Measurements from ENCODE around the gene FKBP1B.
"Not testable (repeated sequence)": the region's sequence is repeated elsewhere in the genome, so short reads cannot be mapped to it uniquely, and the experiment has no call there.

Gene FKBP1B

DNA sequence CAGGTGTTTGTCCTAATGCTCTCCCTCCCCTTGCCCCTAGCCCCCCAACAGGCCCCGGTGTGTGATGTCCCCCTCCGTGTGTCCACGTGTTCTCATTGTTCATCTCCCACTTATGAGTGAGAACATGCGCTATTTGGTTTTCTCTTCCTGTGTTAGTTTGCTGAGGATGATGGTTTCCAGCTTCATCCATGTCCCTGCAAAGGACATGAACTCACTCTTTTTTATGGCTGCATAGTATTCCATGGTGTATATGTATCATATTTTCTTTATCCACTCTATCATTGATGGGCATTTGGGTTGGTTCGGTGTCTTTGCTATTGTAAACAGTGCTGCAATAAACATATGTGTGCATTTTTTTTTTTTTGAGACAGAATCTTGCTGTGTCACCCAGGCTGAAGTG, 43.7 kb downstream of the FKBP1B start:
- 100% methylated on average over 2 of the region's 5 CpGs for WGBS
- H2BK120ac ChIP-seq (ENCODE audit: low read depth, low read length); H3K23ac ChIP-seq (ENCODE audit: low read length in 2 of 2); H3K4me1 ChIP-seq (ENCODE audit: control insufficient read depth, insufficient read depth, low read depth, low read length); H3K27me3 ChIP-seq (ENCODE audit: control insufficient read depth in 1 of 2, insufficient read depth in 1 of 2, low read length in 2 of 2); H4K8ac ChIP-seq (ENCODE audit: low read length); H3K9ac ChIP-seq (ENCODE audit: low read length); H3K9me3 ChIP-seq (ENCODE audit: control insufficient read depth, low read length); H2AFZ ChIP-seq (ENCODE audit: low read depth, low read length); H3K4ac ChIP-seq (ENCODE audit: low read depth in 1 of 2, low read length in 2 of 2); DNase-seq; H2AK5ac ChIP-seq (ENCODE audit: low read length, severe bottlenecking); H2BK5ac ChIP-seq (ENCODE audit: low read depth, low read length, poor library complexity, severe bottlenecking); H2BK12ac ChIP-seq (ENCODE audit: low read length in 2 of 2); H3K4me3 ChIP-seq (ENCODE audit: insufficient read depth in 1 of 2, low read depth in 1 of 2, low read length in 2 of 2); H3K14ac ChIP-seq (ENCODE audit: low read length in 2 of 2); H2BK15ac ChIP-seq (ENCODE audit: low read depth, poor library complexity, severe bottlenecking); H3K27ac ChIP-seq (ENCODE audit: low read length, poor library complexity, severe bottlenecking); H3K79me1 ChIP-seq (replicated peaks; ENCODE audit: low read length, poor library complexity, severe bottlenecking); H3K18ac ChIP-seq (ENCODE audit: low read depth in 1 of 2, low read length in 2 of 2); H4K91ac ChIP-seq (ENCODE audit: low read length); H3K36me3 ChIP-seq (ENCODE audit: control insufficient read depth in 1 of 2, insufficient read depth in 2 of 2, low read depth in 1 of 2, low read length in 2 of 2); H3K4me2 ChIP-seq (ENCODE audit: low read length, poor library complexity, severe bottlenecking): not testable (repeated sequence)

DNA sequence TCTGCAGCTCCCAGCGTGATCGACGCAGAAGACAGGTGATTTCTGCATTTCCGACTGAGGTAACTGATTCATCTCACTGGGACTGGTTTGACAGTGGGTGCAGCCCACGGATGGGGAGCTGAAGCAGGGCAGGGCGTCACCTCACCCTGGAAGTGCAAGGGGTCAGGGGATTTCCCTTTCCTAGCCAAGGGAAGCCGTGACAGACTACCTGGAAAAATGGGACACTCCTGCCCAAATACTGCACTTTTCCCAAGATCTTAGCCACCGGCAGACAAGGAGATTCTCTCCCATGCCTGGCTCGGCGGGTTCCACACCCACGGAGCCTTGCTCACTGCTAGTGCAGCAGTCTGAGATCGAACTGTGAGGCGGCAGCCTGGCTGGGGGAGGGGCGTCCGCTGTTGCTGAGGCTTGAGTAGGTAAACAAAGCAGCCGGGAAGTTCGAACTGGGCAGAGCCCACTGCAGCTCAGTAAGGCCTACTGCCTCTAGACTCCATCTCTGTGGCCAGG, 45.7 kb downstream of the FKBP1B start:
- H4K8ac ChIP-seq (ENCODE audit: low read length); H3K79me1 ChIP-seq (replicated peaks; ENCODE audit: low read length, poor library complexity, severe bottlenecking); H3K9me3 ChIP-seq (ENCODE audit: control insufficient read depth, low read length); H3K4me1 ChIP-seq (ENCODE audit: control insufficient read depth, insufficient read depth, low read depth, low read length); H3K4me2 ChIP-seq (ENCODE audit: low read length, poor library complexity, severe bottlenecking); H2BK12ac ChIP-seq (ENCODE audit: low read length in 2 of 2); H3K23ac ChIP-seq (ENCODE audit: low read length in 2 of 2); H4K91ac ChIP-seq (ENCODE audit: low read length); H2BK5ac ChIP-seq (ENCODE audit: low read depth, low read length, poor library complexity, severe bottlenecking); H3K14ac ChIP-seq (ENCODE audit: low read length in 2 of 2); DNase-seq; H3K4ac ChIP-seq (ENCODE audit: low read depth in 1 of 2, low read length in 2 of 2); H3K27me3 ChIP-seq (ENCODE audit: control insufficient read depth in 1 of 2, insufficient read depth in 1 of 2, low read length in 2 of 2); H2AK5ac ChIP-seq (ENCODE audit: low read length, severe bottlenecking); H3K27ac ChIP-seq (ENCODE audit: low read length, poor library complexity, severe bottlenecking); H2BK120ac ChIP-seq (ENCODE audit: low read depth, low read length); H3K4me3 ChIP-seq (ENCODE audit: insufficient read depth in 1 of 2, low read depth in 1 of 2, low read length in 2 of 2); H3K18ac ChIP-seq (ENCODE audit: low read depth in 1 of 2, low read length in 2 of 2); H2AFZ ChIP-seq (ENCODE audit: low read depth, low read length); H2BK15ac ChIP-seq (ENCODE audit: low read depth, poor library complexity, severe bottlenecking); H3K36me3 ChIP-seq (ENCODE audit: control insufficient read depth in 1 of 2, insufficient read depth in 2 of 2, low read depth in 1 of 2, low read length in 2 of 2); H3K9ac ChIP-seq (ENCODE audit: low read length): not testable (repeated sequence)
- WGBS: 48% methylated on average over 17 of the region's 17 CpGs

DNA sequence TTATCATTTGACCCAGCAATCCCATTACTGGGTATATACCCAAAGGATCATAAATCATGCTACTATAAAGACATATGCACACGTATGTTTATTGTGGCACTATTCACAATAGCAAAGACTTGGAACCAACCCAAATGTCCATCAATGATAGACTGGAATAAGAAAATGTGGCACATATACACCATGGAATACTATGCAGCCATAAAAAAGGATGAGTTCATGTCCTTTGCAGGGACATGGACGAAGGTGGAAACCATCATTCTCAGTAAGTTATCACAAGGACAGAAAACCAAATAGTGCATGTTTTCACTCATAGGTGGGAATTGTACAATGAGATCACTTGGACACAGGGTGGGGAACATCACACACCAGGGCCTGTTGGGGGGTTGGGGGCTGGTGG, 51.2 kb downstream of the FKBP1B start:
- not testable (repeated sequence) for H3K23ac ChIP-seq (ENCODE audit: low read length in 2 of 2); H2BK5ac ChIP-seq (ENCODE audit: low read depth, low read length, poor library complexity, severe bottlenecking); H3K4me2 ChIP-seq (ENCODE audit: low read length, poor library complexity, severe bottlenecking); H3K4me1 ChIP-seq (ENCODE audit: control insufficient read depth, insufficient read depth, low read depth, low read length); H3K79me1 ChIP-seq (replicated peaks; ENCODE audit: low read length, poor library complexity, severe bottlenecking); H3K18ac ChIP-seq (ENCODE audit: low read depth in 1 of 2, low read length in 2 of 2); H3K4ac ChIP-seq (ENCODE audit: low read depth in 1 of 2, low read length in 2 of 2); H2AK5ac ChIP-seq (ENCODE audit: low read length, severe bottlenecking); H3K14ac ChIP-seq (ENCODE audit: low read length in 2 of 2); H3K27me3 ChIP-seq (ENCODE audit: control insufficient read depth in 1 of 2, insufficient read depth in 1 of 2, low read length in 2 of 2); H2BK15ac ChIP-seq (ENCODE audit: low read depth, poor library complexity, severe bottlenecking); H3K9ac ChIP-seq (ENCODE audit: low read length); H2BK12ac ChIP-seq (ENCODE audit: low read length in 2 of 2); H3K4me3 ChIP-seq (ENCODE audit: insufficient read depth in 1 of 2, low read depth in 1 of 2, low read length in 2 of 2); H4K91ac ChIP-seq (ENCODE audit: low read length); H2AFZ ChIP-seq (ENCODE audit: low read depth, low read length); H4K8ac ChIP-seq (ENCODE audit: low read length); H3K27ac ChIP-seq (ENCODE audit: low read length, poor library complexity, severe bottlenecking); DNase-seq; H2BK120ac ChIP-seq (ENCODE audit: low read depth, low read length); H3K9me3 ChIP-seq (ENCODE audit: control insufficient read depth, low read length)
- 100% methylated on average over 1 of the region's 2 CpGs for WGBS
- H3K36me3 ChIP-seq (ENCODE audit: control insufficient read depth in 1 of 2, insufficient read depth in 2 of 2, low read depth in 1 of 2, low read length in 2 of 2): peaks cover 0 to 17% of the 10 kb centered on the region in 2 experiments

DNA sequence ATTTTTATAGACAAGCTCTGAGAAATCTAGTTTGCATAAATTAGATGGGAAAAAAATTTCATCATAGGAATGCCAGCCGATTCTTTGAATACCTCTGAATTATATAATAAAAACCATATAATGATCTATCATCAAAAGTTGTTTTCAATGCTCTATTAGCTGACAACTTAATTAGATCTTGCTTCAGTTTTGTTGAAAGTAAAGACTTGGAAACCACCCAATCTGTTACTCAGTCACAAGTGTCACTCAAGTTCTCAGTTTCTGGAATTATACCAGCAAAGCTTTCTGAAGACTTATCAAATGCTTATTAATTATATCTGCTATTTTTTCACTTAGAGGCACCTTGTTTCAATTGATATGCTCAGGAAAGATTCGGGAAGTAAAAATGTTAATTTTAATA, 52.5 kb downstream of the FKBP1B start:
- H3K27ac ChIP-seq (ENCODE audit: low read length, poor library complexity, severe bottlenecking): no peak overlapping the region
- H3K23ac ChIP-seq (ENCODE audit: low read length in 2 of 2): no peak overlapping the region
- H3K18ac ChIP-seq (ENCODE audit: low read depth in 1 of 2, low read length in 2 of 2): no peak overlapping the region
- no peak overlapping the region for H2AFZ ChIP-seq (ENCODE audit: low read depth, low read length)
- H2AK5ac ChIP-seq (ENCODE audit: low read length, severe bottlenecking): no peak overlapping the region
- no peak overlapping the region for H2BK15ac ChIP-seq (ENCODE audit: low read depth, poor library complexity, severe bottlenecking)
- H3K4me3 ChIP-seq (ENCODE audit: insufficient read depth in 1 of 2, low read depth in 1 of 2, low read length in 2 of 2): no peak overlapping the region
- no peak overlapping the region for H4K91ac ChIP-seq (ENCODE audit: low read length)
- H3K79me1 ChIP-seq (replicated peaks; ENCODE audit: low read length, poor library complexity, severe bottlenecking): no peaks in the 10 kb centered on the region
- H3K4me1 ChIP-seq (ENCODE audit: control insufficient read depth, insufficient read depth, low read depth, low read length): no peaks in the 10 kb centered on the region
- H2BK5ac ChIP-seq (ENCODE audit: low read depth, low read length, poor library complexity, severe bottlenecking): no peak overlapping the region
- no peak overlapping the region for H2BK12ac ChIP-seq (ENCODE audit: low read length in 2 of 2)
- no peak overlapping the region for H3K4me2 ChIP-seq (ENCODE audit: low read length, poor library complexity, severe bottlenecking)
- H2BK120ac ChIP-seq (ENCODE audit: low read depth, low read length): no peak overlapping the region
- peaks cover 5% of the 10 kb centered on the region for H3K9me3 ChIP-seq (ENCODE audit: control insufficient read depth, low read length)
- no peak overlapping the region for H3K4ac ChIP-seq (ENCODE audit: low read depth in 1 of 2, low read length in 2 of 2)
- H3K14ac ChIP-seq (ENCODE audit: low read length in 2 of 2): no peak overlapping the region
- H4K8ac ChIP-seq (ENCODE audit: low read length): no peak overlapping the region
- H3K36me3 ChIP-seq (ENCODE audit: control insufficient read depth in 1 of 2, insufficient read depth in 2 of 2, low read depth in 1 of 2, low read length in 2 of 2): peaks cover 0 to 15% of the 10 kb centered on the region in 2 experiments
- no peak for DNase-seq
- WGBS: no CpG with 5 or more reads among the region's 2 CpGs
- no peaks in the 10 kb centered on the region for H3K27me3 ChIP-seq (ENCODE audit: control insufficient read depth in 1 of 2, insufficient read depth in 1 of 2, low read length in 2 of 2)
- no peak overlapping the region for H3K9ac ChIP-seq (ENCODE audit: low read length)
